Germinal center (tissue), 1 donor: ENCODE results near the gene RSPRY1.
A peak's percentile ranks its signal among the peaks of the same experiment; 100 is the strongest.

Source experiments
- DNase-seq: peaks from one replicate; pipeline ENCODE4 v3.0.0; 2012; ENCODE audit warnings: mixed read lengths, low spot score

RSPRY1 gene

DNA sequence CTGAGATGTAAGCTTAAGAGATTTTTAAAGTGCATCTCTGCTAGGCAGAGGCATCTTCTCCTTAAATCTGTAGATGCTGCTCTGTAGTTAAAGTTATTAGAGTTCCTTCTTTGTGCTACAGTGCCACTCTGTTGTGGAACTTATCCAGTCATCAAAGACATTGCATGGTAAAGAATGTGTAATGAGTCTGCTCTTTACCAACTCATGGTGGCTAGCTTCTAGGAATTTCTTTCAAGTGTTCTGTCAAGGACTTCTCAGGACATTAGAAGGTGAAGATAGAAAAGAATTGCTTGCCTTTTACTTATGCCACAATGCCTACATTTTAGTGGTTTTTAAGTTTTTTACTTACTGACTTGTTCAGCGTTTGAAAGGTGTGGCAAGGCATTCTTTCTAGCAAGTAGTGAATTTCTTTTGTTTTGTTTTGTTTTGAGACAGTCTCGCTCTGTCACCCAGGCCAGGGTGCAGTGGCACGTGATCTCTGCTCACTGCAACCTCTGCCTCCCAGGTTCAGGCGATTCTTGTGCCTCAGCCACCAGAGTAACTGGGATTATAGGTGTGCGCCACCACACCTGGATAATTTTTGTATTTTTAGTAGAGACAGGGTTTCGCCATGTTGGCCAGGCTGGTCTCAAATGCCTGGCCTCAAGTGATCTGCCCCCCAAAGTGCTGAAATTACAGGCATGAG, 38.7 kb downstream of the RSPRY1 start:
- DNase-seq = no peak

DNA sequence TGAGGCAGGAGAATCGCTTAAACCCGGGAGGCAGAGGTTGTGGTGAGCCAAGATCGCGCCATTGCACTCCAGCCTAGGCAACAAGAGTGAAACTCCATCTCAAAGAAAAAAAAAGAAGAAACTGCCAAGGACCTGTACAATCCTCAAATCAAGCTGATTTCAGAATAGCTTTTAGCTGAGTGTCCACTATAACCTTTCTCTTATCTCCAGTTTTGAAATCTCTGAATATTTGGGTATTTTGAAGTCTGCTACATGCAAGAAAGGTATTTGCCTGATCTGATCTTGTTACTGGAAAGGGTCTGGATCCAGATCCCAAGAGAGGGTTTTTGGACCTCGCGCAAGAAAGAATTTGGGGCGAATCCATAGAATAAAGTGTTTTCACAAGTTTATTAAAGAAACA, 39.8 kb downstream of the RSPRY1 start:
- no peak for DNase-seq

DNA sequence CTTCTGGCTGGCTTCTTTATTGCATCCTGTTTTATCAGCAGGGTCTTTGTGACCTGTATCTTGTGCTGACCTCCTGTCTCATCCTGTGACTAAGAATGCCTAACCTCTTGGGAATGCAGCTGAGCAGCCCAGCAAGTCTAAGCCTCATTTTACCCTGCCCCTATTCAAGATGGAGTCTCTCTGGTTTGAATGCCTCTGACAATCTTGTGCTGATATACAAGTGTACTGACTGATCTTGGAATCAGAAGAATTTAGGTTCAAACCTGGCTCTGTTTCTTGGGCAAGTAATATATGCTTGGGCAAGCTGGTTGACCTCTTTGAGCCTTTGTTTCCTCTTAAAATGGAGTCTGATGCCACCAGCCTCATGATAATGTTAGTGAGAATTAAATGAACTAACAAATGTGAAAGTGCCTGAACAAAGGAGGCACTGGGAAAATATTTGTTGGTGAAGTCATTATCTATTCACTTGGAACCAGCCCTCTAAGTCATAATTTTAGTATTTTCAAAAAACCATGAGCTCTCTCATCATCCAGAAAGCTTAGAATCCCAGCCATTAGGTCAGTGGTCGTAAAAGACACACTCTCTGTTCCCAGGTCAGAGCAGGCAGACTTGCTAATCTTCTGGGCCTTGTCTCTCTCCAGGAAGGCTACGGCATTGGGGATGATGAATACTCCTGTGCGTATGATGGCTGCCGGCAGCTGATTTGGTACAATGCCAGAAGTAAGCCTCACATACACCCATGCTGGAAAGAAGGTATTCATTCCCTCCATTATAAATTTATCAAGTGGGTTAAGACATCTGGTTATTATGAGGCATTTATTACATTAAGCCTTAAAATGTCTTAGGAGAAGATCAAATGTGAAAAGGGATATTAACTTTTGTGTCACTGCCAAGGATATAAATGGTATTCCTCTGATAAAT, 40.8 kb downstream of the RSPRY1 start:
- DNase-seq = no peak

DNA sequence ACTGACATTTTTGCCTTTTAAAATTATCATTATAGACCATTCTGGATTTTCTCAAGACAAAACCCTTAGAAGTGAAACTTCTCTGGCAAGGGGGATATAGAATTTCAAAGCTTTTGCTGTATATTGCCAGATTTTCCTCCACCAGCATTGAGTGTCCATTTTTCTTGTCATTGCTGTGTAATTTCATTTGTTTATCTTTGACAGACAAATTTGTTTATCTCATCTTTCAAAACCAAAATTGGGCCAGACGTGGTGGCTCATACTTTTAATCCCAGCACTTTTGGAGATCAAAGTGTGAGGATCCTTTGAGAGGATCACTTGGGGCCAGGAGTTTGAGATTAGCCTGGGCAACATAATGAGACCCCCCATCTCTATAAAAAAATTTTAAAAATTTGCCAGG, 43.0 kb downstream of the RSPRY1 start:
- no peak for DNase-seq

DNA sequence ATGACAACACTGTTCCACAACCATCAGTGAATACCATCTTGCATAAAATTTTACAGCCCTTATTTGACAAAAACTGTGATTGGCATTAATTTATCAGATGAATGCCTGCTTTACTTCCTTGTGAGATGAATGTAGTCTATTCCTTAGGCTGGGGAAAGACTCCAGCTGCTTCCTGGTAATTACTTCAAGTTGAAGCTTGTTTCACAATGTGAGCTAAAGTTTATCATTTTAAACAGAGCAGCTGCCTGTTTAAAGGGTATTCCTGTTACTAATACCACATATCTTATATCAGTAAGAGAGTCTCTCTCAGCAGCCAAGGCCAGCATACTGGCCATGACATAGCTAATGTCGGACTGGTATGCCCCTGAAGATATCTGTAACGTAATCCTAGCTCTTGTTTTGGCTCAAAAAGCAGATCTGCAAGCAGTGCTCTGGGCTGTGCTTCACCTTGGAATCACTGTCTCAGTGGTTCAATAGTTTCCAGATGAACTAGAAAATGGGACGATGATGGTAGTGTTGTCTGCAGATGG, 45.8 kb downstream of the RSPRY1 start:
- DNase-seq = no peak

DNA sequence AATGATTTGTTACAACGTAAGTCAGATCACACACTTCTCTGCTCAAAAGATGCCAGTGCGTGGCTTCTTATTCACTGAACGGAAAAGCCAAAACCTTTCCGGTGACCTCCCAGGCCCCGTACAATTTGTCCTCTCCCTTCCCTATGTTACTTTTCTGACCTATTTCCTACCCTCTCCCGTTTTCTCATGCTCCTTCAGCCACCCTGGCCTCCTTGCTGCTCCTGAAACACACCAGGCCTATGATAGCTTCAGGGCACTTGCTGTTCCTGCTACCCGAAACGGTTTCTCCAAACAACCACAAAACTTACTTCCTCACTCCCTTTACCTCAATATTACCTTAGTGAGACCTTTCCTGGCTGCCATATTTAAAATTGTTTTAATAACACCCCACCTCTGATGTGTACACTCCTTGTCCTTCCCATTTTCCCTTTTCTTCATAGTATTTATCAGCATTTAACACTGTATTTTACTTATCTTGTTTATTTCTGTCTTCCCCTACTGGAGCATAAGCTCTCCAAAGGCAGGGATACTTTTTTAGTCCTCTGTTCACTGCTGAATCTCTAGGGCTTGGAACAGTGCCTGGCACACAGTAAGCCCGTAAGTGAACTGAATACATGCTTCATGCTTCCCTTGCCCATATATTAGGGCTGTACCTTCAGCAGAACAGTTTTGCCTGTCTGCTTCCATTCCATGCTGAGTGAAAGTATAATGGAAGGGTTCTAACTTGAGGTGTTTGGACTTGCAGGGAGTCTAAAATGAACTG, 48.0 kb downstream of the RSPRY1 start:
- no peak for DNase-seq

DNA sequence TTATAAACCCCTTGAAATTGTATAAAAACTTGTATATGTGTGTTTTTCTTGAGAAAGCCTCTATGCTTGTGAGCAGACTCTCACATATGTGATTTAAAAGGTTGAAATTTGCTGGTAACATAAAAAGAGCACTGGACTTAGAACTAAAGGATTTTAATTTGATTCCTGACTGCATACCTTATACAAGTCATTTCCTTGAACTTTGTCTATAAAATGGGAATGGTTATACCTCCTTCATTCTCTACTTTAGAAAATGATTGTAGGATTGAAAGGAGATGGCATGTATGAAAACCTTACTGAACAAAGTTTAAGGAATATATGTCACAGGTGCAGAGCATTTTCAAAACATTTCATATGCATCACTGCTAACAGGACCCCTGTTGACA, 48.6 kb downstream of the RSPRY1 start:
- DNase-seq = no peak

DNA sequence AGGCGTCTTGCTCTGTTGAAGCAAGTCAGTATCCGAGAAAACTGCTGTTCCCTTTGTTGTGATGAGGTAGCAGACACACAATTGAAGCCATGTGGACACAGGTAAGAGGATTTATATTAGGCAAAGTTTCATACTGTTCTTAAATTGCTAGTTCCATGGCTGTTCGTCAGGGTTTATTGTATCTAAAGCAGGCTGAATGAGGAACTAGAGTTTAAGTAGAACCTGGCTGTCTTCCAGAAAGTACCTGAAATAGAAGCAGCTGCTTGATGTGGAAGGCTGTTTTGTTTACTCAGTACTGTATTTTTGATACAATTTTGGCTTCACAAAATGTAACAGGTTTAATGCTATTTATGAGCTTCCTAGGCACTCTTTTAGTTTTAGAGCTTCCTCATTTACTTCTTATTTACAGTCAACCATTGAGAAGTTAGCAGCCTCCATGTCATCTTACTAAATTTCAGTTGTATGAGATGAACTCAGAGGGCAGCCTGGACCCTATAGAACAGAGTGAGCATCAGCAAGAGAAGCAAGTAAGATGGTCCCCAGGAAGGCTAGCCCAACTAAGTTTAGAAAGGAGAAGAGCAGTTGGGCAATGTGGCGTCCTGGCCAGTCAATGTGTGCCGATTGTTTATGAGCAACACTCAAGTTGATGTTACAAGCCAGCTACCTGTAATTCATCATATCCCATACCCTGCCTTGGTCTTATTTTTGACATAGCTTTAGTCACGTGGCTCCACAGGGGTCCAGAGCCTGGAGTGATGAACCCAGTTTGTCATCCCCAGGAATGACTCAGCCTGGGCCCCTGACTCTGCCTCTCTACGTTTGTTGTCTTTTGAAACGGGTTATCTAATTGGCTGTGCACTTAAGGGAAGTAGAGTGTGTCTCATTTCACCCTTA, 49.2 kb downstream of the RSPRY1 start:
- peak; percentile 60 for DNase-seq

DNA sequence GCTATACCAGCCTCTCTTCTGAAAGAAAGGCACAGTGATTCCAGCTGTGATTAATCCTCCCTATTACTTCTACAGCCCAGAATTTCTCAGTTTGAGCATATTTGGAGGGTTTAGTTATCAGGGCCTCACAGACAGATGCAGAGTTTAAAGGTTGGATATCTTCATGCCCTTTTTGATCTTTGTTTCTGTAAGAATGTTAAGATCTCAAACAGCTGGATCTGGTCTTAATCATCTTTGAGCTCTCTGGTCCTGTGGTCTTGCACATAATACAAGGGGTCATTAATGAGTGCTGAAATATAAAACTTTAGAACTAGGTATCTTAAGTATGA, 49.9 kb downstream of the RSPRY1 start:
- DNase-seq = no peak

DNA sequence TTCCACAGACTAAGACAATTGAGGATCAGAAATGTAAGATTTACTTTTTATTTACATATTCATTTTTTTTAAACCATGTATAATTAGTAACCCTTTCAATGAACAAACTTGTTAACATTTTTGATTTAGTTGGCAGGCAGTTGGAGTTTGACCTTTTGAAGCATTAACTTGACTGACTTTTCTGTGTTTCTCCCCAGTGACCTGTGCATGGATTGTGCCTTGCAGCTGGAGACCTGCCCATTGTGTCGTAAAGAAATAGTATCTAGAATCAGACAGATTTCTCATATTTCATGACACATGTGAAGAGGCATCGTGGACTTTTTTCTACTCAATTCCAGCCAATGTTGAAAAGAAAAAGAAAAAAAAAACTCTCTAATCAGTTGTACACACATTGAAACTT, 52.6 kb downstream of the RSPRY1 start:
- DNase-seq = no peak

DNA sequence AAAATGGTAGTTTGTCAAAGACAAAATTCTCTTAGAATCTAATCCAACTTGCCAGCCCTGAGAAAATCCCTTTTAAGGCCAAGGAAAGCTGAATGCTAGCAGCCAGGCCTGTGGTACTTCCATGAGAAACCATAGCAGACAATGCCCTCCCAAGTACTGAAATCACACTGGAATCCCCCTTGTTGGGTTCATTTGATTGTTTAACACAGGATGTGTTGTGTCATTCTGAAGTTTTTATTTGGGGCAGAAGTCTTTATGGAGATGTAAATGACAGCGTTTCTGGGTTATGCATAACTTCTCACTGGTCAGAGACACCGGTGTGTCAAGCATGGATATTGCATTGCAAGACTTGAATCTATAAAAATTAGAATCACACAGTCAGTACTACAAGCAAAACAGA, 53.0 kb downstream of the RSPRY1 start:
- no peak for DNase-seq

DNA sequence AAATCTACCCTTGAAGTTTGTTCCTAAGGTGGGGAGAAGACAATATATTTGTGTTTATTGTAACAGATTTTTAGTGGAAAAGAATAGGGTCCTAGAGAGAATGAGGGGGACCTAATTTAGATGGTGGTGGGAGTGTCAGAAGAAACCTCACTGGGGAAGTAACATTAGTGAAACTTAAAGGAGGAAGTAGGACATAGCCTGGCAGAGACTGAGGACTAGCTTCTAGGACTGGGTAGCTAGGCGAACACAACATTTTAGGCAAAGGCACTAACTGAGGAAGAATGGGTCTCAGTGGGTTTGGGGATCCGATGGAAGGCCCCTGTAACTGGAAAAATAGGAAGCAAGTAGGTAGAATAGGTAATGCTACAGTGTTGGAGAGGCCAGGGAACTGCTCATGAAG, 54.7 kb downstream of the RSPRY1 start:
- peak; percentile 60 for DNase-seq

DNA sequence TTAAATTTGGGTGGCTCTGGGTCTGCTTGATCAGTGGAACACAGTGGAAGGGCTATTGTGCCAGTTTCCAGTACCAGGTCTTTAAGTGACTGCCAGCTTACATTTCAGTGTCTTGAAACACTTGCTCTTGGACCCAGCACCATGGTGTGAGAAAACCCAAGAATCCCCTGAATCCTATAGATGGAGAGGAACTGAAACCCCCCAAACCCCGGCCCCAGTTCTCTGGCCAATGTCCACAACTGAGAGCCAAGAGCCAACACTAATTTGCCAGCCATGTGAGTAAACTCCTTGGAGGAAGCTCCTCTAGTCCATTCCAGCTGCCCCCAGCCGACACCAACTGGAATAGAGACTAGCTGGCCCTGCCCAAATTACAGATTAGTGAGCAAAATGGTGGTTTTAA, 56.5 kb downstream of the RSPRY1 start:
- no peak for DNase-seq

DNA sequence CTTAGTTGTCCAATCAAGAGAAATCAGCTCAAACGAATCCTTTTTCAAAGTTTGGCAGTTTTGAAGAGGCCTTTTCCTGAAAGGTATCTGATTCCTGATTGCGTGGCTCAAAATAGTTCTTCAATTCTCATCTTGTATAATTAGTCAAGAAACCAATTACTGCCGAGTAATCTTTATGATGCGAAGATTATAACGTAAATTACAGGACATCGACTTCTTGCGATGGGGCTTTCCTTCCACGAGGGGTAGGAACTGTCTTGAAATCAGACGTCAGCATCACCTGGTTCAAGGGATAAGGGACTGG, 58.3 kb downstream of the RSPRY1 start:
- DNase-seq = no peak

DNA sequence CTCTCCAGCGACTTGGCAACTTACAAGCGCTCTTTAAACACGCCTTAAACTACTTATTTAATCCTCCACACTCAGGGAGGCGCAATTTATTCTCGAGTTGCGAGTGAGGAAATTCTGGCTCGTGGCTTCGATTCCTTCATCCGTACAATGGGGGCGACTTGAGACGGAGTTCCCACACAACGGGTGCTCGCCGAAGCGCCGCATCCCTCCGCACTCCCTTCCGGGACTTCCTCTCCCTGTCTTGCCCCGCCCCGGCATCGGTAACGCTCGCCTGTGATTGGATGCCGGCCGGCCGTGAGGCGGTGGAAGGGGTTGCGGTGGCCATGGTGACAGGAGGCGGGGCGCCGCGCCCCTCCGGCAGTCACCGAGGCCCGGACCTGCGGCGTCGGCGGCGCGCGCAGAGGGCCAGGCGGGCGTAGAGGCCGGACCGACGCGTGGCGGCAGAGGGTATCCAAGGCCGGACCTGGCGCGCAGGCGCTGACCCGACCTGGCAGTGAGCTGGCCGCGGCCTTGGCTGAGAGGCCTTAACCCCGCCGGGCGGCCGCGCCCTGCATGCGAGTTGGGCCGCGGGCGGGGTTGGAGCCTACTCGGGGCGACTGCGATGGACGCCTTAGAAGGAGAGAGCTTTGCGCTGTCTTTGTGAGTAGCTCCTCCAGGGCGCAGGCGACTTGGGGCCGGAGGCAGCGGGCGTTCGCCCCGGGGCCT, 58.8 kb downstream of the RSPRY1 start, which contains the start of gene ARL2BP:
Gene ARL2BP (plus strand): TSS at position 493 of the 705 bp plus-strand sequence. CDS start 109 bp downstream, at position 602.
- DNase-seq = peak; percentile 100

DNA sequence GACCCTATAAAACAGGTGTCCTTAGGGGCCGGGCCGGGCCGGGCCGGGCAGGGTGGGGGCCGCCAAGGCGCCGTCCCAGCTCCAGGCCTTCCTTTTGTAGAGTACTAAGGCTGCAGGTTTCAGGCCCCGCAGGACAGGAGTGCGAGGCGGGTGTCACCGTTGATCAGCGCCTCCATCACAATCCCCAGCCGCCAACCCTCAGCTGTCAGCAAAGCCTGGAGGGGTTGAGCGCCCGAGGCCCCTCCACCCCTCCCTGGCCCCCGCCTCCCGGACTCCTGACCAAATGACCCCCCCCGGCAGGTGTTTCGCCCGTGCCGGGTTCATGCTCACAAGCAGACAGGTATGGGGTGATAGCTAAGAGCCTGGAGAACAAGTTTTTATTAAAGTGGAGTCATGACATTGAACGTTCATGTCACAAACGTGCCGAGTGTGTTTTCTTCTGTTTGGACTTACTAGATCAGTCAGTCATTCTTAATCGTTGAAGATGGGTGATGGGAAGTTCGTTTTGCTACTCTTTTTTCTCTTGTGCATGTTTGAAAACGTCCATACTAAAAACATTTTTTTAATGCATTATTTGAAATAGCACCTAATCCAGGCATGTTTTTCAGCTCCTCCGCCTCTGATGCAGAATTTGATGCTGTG, 59.5 kb downstream of the RSPRY1 start:
- peak; percentile 41 for DNase-seq

DNA sequence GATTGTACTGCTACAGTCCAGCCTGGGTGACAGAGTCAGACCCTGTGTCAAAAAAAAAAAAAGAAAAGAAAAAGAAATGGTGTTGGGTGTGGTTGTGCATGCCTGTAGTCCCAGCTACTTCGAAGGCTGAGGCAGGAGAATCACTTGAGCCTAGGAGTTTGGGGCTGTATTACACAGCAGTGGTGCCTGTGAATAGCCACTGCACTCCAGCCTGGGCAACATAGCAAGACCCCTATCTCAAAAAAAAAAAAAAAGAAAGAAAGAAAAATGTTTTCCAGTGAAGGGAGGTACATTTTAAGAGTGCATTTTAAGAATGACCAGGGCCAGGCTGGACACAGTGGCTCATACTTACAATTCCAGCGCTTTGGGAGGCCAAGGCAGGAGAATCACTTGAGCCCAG, 65.2 kb downstream of the RSPRY1 start:
- DNase-seq = no peak

DNA sequence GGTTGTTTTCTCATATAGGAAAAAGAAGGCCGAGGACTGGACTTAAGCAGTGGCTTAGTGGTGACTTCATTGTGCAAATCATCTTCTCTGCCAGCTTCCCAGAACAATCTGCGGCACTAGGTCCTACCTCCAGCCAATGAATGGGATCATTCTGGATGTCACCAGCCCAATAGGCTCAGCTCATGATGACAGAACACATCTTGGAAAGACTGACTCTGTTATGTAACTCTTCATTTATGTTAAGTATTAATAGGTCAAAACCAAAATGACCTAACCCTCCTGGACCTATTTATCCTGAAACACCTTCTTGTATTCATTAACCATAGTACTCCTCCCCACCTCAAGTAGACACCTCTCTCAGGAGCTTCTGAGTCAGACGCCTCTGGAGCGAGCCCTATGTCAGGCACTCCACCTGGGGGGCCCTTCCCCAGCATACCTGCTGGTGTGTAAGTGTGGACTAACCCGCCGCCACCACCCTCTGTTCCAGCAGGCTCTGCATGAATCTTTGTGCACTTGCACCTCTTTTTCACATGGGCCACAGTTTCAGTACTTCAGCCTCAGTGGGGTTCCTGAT, 66.1 kb downstream of the RSPRY1 start:
- DNase-seq = no peak

DNA sequence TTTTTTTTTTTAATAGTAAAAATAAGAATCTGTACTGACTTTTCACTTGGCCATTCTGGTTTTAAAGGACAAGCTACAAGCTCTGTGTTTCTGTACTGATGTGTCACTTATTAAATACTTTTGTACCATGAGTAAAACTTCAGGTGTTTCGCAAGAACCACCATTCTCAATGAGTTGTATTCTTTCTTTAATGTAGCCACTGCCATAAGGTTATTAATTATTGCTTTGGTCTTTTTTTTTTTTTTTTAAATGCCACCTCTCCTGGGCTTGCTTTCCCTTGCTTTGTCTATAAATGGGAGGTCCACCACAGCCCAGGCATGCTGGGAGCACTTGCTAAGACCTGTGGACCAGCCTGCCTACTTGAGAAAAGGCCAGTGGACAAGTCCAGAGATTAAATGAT, 67.3 kb downstream of the RSPRY1 start:
- DNase-seq = no peak
